Neutrophil (primary cell): ENCODE data around the gene RAN.
"Not testable (repeated sequence)": the region's sequence is repeated elsewhere in the genome, so short reads cannot be mapped to it uniquely, and the experiment has no call there.

ENCODE experiments used
- H3K27ac ChIP-seq: fragments of 200-600 bp; sonication (generic); 2 replicates; pipeline ENCODE4 v1.5.1; 2016; ENCODE audit warnings: mild to moderate bottlenecking, moderate library complexity
- H3K27me3 ChIP-seq: fragments of 200-600 bp; sonication (generic); 2 replicates; pipeline ENCODE4 v1.6.0; 2016; ENCODE audit warnings: mild to moderate bottlenecking
- H3K36me3 ChIP-seq: fragments of 200-600 bp; sonication (generic); 2 replicates; pipeline ENCODE4 v1.5.1; 2017
- H3K4me1 ChIP-seq, 2 experiments: fragments of 200-600 bp in 1 of 2; sonication (generic) in 1 of 2; 1 replicate in 1 of 2; 2 replicates in 1 of 2; pipeline versions ENCODE4 v1.5.1 to v1.6.1; 2013 to 2016; ENCODE audit warnings: low read depth in 1 of 2, low read length in 1 of 2, mild to moderate bottlenecking in 1 of 2, moderate library complexity in 1 of 2; ENCODE audit not compliant: control insufficient read depth in 1 of 2, insufficient read depth in 1 of 2
- H3K4me3 ChIP-seq, 2 experiments: fragments of 200-600 bp in 1 of 2; sonication (generic) in 1 of 2; 1 replicate in 1 of 2; 2 replicates in 1 of 2; pipeline ENCODE4 v1.5.1; 2013 to 2016; ENCODE audit warnings: low read depth in 1 of 2, low read length in 1 of 2, mild to moderate bottlenecking in 1 of 2, moderate library complexity in 1 of 2
- H3K9me3 ChIP-seq: fragments of 200-600 bp; sonication (generic); 2 replicates; pipeline ENCODE4 v1.5.1; 2016
- TF ChIP-seq, protein P1 (sequence below): fragments of 200-600 bp; sonication (generic); IDR thresholded peaks from 2 replicates; pipeline ENCODE4 v1.5.1; 2016; ENCODE audit warnings: antibody characterized with exemption

The RAN gene

GRCh38 chr12:130856088-130856487, 15.8 kb upstream of the RAN start:
- H3K36me3 ChIP-seq: no peaks in the 10 kb centered on the region
- peaks cover 16% of the 10 kb centered on the region for H3K27me3 ChIP-seq
- no peaks in the 10 kb centered on the region for H3K4me1 ChIP-seq
- no peak overlapping the region for H3K4me3 ChIP-seq
- no peak overlapping the region for H3K27ac ChIP-seq
- H3K9me3 ChIP-seq: no peaks in the 10 kb centered on the region
- TF ChIP-seq, protein P1, sequence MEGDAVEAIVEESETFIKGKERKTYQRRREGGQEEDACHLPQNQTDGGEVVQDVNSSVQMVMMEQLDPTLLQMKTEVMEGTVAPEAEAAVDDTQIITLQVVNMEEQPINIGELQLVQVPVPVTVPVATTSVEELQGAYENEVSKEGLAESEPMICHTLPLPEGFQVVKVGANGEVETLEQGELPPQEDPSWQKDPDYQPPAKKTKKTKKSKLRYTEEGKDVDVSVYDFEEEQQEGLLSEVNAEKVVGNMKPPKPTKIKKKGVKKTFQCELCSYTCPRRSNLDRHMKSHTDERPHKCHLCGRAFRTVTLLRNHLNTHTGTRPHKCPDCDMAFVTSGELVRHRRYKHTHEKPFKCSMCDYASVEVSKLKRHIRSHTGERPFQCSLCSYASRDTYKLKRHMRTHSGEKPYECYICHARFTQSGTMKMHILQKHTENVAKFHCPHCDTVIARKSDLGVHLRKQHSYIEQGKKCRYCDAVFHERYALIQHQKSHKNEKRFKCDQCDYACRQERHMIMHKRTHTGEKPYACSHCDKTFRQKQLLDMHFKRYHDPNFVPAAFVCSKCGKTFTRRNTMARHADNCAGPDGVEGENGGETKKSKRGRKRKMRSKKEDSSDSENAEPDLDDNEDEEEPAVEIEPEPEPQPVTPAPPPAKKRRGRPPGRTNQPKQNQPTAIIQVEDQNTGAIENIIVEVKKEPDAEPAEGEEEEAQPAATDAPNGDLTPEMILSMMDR: no peak

DNA sequence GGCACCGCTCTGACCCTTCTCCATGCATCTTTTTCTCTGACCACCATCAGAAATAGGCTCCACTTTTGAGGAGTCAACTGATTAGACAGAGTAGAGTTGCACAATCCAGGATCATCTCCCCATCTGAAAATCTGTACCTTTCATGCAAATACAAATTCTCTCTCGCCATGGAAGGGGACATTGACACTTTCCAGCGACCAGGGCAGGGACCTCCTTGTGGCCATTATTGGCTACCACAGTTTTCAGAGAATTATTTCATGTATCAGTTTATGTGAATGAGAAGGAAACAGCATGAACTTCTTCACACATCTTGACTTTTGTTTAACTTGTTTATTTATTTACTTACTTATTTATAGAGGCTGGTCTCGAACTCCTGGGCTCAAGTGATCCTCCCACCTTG, 13.8 kb upstream of the RAN start:
- H3K27me3 ChIP-seq: peaks cover 16% of the 10 kb centered on the region
- no peaks in the 10 kb centered on the region for H3K9me3 ChIP-seq
- H3K4me1 ChIP-seq: no peaks in the 10 kb centered on the region
- H3K36me3 ChIP-seq: no peaks in the 10 kb centered on the region
- H3K4me3 ChIP-seq: no peak overlapping the region
- no peak overlapping the region for H3K27ac ChIP-seq
- TF ChIP-seq, protein P1: no peak

DNA sequence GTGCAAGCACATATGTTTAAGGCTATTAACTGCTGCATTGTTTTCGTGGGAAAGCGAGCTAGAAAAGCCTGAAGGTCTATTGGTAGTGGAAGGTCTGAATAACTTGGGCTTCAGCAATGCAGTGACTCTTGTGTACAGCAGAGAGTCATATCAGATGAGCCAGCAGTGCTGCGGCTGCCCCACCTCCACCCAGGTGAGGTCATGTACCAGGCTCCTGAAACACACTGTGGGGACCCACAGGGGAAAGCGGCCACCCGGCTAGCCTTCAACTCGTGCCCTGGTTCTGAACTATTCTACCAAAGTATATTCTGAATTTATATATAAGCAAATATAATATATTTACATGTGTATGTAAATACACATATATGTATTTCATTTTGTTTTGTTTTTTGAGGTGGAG, 12.7 kb upstream of the RAN start:
- H3K36me3 ChIP-seq: no peaks in the 10 kb centered on the region
- H3K27ac ChIP-seq: no peak overlapping the region
- no peaks in the 10 kb centered on the region for H3K9me3 ChIP-seq
- H3K4me1 ChIP-seq: no peaks in the 10 kb centered on the region
- TF ChIP-seq, protein P1: no peak
- peaks cover 5% of the 10 kb centered on the region for H3K27me3 ChIP-seq
- no peak overlapping the region for H3K4me3 ChIP-seq

- TF ChIP-seq, protein P1: no peak
- no peak overlapping the region for H3K4me3 ChIP-seq
- H3K4me1 ChIP-seq: no peaks in the 10 kb centered on the region
- H3K9me3 ChIP-seq: no peaks in the 10 kb centered on the region
- H3K27me3 ChIP-seq: no peaks in the 10 kb centered on the region
- H3K27ac ChIP-seq: no peak overlapping the region
- no peaks in the 10 kb centered on the region for H3K36me3 ChIP-seq
Observed at GRCh38 chr12:130860311-130860710, 11.6 kb upstream of the RAN start.

GRCh38 chr12:130862161-130862560, 9.7 kb upstream of the RAN start:
- no peak overlapping the region for H3K4me3 ChIP-seq
- H3K27me3 ChIP-seq: no peaks in the 10 kb centered on the region
- H3K36me3 ChIP-seq: no peaks in the 10 kb centered on the region
- no peaks in the 10 kb centered on the region for H3K4me1 ChIP-seq
- H3K9me3 ChIP-seq: no peaks in the 10 kb centered on the region
- no peak overlapping the region for H3K27ac ChIP-seq
- TF ChIP-seq, protein P1: no peak

- not testable (repeated sequence) for H3K27me3 ChIP-seq, H3K4me3 ChIP-seq, H3K36me3 ChIP-seq, H3K9me3 ChIP-seq, H3K4me1 ChIP-seq, H3K27ac ChIP-seq
Observed at GRCh38 chr12:130862771-130863170, 9.1 kb upstream of the RAN start.
